GM12864 (cell line): ENCODE data around the gene STEAP3.
A peak's percentile ranks its signal among the peaks of the same experiment; 100 is the strongest.

Source experiments
- DNase-seq: peaks from one replicate; pipeline ENCODE4 v3.0.0-alpha.2; 2011; ENCODE audit warnings: low read depth
- H3K4me3 ChIP-seq: 2 replicates; pipeline ENCODE4 v1.5.1; 2011; ENCODE audit warnings: mild to moderate bottlenecking, low read depth, low read length, control low read depth
- TF ChIP-seq, protein P1 (sequence below): IDR thresholded peaks from 2 replicates; pipeline ENCODE4 v1.5.1; 2011; ENCODE audit warnings: low read depth, mild to moderate bottlenecking, moderate library complexity, low read length, control low read depth, inconsistent platforms; ENCODE audit errors: missing control alignments

STEAP3 gene

DNA sequence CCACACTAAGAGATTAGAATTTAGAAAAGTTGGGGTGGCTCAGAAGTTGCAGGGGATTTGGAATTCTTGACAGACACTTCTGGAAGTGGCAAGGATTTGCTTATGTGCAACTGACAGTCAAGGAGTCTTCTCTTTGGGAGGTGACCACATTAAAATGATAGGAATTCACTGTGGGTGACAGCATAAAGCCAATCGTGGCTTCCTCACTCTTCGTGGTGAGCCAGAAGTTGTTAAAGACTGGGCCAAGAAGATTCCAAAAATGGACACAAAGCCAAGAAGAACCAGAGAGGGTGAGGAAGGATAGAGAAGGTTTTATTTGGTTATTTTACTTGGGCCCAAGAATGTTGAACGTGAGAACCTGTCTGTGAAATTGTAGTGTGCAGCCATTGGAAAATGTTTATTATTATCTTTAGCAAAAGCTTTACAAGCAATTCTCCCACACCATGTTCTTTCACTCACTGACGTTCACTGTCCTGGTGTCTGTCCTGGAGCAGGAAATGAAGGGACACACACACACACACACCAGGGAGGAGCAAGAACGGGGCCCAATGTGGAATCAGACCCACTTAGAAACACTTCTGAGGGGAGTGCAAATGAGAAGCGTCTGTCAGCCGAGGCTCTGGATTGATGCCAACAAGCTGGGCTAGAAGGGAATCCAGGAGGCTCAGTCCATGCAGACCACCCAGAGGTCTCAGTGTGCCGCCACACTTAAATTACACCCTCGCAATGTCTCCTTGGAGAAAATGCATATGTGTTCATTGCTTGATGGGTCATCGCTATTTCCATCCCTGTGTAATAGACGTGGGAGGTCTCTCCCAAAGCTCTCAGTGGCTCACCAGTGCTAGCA lies 37.2 kb downstream of the STEAP3 start:
- no peak overlapping the region for H3K4me3 ChIP-seq
- TF ChIP-seq, protein P1, sequence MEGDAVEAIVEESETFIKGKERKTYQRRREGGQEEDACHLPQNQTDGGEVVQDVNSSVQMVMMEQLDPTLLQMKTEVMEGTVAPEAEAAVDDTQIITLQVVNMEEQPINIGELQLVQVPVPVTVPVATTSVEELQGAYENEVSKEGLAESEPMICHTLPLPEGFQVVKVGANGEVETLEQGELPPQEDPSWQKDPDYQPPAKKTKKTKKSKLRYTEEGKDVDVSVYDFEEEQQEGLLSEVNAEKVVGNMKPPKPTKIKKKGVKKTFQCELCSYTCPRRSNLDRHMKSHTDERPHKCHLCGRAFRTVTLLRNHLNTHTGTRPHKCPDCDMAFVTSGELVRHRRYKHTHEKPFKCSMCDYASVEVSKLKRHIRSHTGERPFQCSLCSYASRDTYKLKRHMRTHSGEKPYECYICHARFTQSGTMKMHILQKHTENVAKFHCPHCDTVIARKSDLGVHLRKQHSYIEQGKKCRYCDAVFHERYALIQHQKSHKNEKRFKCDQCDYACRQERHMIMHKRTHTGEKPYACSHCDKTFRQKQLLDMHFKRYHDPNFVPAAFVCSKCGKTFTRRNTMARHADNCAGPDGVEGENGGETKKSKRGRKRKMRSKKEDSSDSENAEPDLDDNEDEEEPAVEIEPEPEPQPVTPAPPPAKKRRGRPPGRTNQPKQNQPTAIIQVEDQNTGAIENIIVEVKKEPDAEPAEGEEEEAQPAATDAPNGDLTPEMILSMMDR = no peak
- DNase-seq = no peak

DNA sequence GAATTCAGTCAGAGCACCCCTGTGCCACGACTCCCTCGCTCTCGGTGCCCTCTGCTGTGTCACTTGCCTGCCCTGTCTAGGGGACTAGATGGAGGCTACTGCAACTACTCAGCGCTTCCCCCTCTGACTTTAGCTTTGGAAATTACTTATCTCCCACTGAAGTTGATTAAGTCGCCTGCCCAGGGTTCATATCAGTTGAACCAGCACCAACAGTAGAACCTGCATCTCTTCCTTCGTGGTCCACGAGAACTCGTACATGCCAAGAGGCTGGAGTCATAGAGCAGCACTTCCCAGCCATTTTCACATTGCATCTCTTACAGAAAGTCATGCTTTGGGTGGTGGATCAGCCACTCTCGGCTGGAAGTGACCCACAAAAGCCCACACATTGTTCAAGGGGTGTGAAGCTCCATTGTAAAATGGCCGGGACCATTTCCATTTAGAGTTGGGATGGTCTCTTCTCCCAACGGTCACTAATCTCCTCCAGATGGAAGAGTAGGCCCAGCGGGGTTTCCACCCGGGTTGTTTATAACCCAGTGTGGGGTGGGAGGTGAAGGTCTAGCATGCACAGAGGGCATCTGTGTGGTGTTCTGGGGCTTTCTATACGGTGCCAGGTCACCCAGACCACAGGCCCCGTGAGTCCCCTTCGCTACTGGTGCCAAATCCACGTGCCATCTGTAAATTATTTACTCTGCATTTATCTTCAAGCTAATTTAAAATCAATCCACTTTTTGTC lies 38.0 kb downstream of the STEAP3 start:
- no peak overlapping the region for H3K4me3 ChIP-seq
- TF ChIP-seq, protein P1 = no peak
- DNase-seq = no peak

DNA sequence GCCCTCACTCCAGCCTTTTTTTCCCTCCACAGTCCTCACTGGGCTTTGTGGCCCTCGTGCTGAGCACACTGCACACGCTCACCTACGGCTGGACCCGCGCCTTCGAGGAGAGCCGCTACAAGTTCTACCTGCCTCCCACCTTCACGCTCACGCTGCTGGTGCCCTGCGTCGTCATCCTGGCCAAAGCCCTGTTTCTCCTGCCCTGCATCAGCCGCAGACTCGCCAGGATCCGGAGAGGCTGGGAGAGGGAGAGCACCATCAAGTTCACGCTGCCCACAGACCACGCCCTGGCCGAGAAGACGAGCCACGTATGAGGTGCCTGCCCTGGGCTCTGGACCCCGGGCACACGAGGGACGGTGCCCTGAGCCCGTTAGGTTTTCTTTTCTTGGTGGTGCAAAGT lies 39.4 kb downstream of the STEAP3 start:
- no peak for DNase-seq
- TF ChIP-seq, protein P1 = no peak
- no peak overlapping the region for H3K4me3 ChIP-seq

DNA sequence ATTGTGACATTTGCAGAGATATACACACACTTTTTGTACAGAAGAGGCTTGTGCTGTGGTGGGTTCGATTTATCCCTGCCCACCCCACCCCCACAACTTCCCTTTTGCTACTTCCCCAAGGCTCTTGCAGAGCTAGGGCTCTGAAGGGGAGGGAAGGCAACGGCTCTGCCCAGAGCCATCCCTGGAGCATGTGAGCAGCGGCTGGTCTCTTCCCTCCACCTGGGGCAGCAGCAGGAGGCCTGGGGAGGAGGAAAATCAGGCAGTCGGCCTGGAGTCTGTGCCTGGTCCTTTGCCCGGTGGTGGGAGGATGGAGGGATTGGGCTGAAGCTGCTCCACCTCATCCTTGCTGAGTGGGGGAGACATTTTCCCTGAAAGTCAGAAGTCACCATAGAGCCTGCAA lies 40.0 kb downstream of the STEAP3 start:
- H3K4me3 ChIP-seq = no peak overlapping the region
- TF ChIP-seq, protein P1 = no peak
- no peak for DNase-seq

DNA sequence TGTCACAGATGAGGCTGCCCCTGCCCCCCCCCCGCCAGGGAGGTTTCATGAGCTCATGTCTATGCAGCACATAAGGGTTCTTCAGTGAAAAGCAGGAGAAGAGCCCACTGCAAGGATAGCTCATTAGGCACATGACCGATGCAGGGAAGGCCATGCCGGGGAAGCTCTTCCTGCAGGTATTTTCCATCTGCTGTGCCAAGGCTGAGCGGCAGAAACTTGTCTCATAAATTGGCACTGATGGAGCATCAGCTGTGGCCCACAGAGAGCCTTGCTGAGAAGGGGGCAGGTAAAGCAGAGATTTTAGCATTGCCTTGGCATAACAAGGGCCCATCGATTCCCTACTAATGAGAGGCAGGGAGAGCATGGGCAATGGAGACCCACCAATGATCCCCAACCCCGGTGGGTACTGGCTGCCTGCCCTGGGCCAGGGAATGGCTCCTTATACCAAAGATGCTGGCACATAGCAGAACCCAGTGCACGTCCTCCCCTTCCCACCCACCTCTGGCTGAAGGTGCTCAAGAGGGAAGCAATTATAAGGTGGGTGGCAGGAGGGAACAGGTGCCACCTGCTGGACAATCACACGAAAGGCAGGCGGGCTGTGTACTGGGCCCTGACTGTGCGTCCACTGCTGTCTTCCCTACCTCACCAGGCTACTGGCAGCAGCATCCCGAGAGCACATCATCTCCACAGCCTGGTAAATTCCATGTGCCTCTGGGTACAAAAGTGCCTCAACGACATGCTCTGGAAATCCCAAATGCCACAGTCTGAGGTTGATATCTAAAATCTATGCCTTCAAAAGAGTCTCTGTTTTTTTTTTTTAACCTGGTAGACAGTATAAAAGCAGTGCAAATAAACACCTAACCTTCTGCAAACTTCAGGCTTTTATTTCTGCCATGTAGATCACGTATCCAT lies 41.4 kb downstream of the STEAP3 start:
- no peak overlapping the region for H3K4me3 ChIP-seq
- peak; percentile 13 for DNase-seq
- TF ChIP-seq, protein P1 = peak; percentile 97

DNA sequence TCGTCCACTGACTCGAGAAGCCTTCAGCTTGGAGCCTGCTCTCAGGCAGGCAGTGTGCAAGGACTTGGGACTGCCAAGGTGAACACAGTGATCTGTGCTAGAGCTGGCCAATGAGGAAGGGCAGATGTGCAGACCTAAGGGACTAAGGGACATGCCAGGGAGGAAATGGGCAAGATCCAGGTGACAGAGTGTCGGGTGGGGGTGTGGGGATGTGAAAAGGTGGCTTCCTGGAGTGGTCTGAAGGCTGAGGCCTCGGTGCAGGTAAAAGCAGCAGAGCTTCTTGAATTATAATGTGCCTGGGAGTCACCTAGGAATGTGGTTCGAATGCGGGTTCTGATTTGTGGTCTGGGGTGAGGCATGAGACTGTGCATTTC lies 42.0 kb downstream of the STEAP3 start:
- TF ChIP-seq, protein P1 = no peak
- no peak for DNase-seq
- no peak overlapping the region for H3K4me3 ChIP-seq
